Measurements from ENCODE around the gene TRABD2A. TPM values are rescaled to one million over a fixed set of nuclear protein-coding genes. Genes with fewer than 3 reads are reported as not detected.

The TRABD2A gene
- total and polyA plus RNA-seq, 9 of the 15 experiments (the other 6 are each of a cell fraction or from before 2014, with no cell fraction given), result 0.07 to 0.45 (median 0.25) TPM

DNA sequence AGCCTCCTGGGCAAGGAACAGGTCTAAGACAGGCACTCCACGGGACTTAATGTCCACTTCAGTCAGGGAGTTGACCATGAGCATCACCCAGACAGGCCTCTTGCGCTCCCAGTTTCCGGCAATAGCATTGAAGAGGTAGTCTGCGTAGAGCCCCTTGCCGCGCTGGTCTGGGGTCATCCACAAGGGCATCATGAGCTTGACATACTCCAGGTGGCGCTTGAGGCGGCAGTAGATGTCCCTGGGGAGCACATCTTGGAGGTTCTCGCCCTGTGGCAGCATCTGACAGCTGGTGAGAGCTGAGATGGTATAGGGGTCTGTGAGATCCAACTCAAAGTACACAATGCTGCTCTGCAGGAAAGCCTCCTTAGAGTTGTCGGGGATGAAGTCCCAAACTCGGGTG lies 10.6 kb downstream of the TRABD2A start:
- Histone ChIP-seq H3K27ac (ENCODE audit: extremely low read depth, low read depth, low read length) (no peak overlapping the region), H3K9me1 (ENCODE audit: control insufficient read depth, insufficient read depth, low read length) (peaks cover 4% of the 10 kb centered on the region), H3K36me3 (ENCODE audit: control insufficient read depth, insufficient read depth, low read length) (no peaks in the 10 kb centered on the region), H3K4me2 (ENCODE audit: insufficient read depth, low read length) (no peak overlapping the region), H3K4me3 (no peak overlapping the region), H3K27me3 (ENCODE audit: control insufficient read depth in 2 of 2, insufficient read depth in 2 of 2, low read length in 2 of 2) (peaks cover 19 to 35% of the 10 kb centered on the region in 2 experiments), H3K4me1 (replicated peaks in 1 of 2; ENCODE audit: control insufficient read depth in 2 of 2, insufficient read depth in 2 of 2, low read length in 2 of 2) (no peaks in the 10 kb centered on the region), H3K79me2 (ENCODE audit: control insufficient read depth, insufficient read depth, low read length) (no peaks in the 10 kb centered on the region), H2AFZ (ENCODE audit: low read depth, low read length) (no peak overlapping the region), H3K9me3 (replicated peaks; ENCODE audit: control insufficient read depth, insufficient read depth, low read depth, low read length) (no peaks in the 10 kb centered on the region), H4K20me1 (replicated peaks; ENCODE audit: control insufficient read depth, insufficient read depth, low read length) (no peaks in the 10 kb centered on the region; the same call in 1 of the 2 replicates), H3K9ac (ENCODE audit: insufficient read depth in 1 of 2, low read depth in 2 of 2, low read length in 2 of 2) (no peak overlapping the region)
- ChIA-PET POLR2A (interaction anchor here (1.1 kb wide), 1 partner anchor 9 kb away, joined by 5 read pairs; no protein-coding TSS in a partner anchor), CTCF (ENCODE audit: low intra/inter-chr PET ratio) (interaction anchor here (2.9 kb wide), 1 partner anchor 56 kb away, joined by 20 read pairs; no protein-coding TSS in a partner anchor)
- BruUV-seq (replicated peaks), result no TSS peak
- in situ Hi-C loops (cut with MboI) (no loop called here), intact Hi-C loops (cut with micrococcal nuclease) (loop anchor here (1.0 kb wide), 1 partner anchor 55 kb away; no protein-coding TSS in a partner anchor)
- TF ChIP-seq RAD21 (CRISPR knock-in tag; conservative IDR thresholded peaks at IDR 0.05 in 1 of 2, IDR thresholded peaks at IDR 0.05 in 1 of 2), result peak; percentile 63 to 68
- no peak for TF ChIP-seq XRCC4 (IDR thresholded peaks at IDR 0.05; ENCODE audit: extremely low read depth, insufficient read depth, insufficient read length)
- TF ChIP-seq, protein P1, sequence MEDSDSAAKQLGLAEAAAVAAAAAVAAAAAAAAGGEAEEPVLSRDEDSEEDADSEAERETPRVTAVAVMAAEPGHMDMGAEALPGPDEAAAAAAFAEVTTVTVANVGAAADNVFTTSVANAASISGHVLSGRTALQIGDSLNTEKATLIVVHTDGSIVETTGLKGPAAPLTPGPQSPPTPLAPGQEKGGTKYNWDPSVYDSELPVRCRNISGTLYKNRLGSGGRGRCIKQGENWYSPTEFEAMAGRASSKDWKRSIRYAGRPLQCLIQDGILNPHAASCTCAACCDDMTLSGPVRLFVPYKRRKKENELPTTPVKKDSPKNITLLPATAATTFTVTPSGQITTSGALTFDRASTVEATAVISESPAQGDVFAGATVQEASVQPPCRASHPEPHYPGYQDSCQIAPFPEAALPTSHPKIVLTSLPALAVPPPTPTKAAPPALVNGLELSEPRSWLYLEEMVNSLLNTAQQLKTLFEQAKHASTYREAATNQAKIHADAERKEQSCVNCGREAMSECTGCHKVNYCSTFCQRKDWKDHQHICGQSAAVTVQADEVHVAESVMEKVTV (CRISPR knock-in tag; IDR thresholded peaks at IDR 0.05), result 0 out of 2 replicates have a peak, but pooled peaks have one; percentile 18
- TF ChIP-seq ESRRA (IDR thresholded peaks at IDR 0.05; ENCODE audit: borderline replicate concordance, low read depth), result peak; percentile 91
- TF ChIP-seq, protein P2, sequence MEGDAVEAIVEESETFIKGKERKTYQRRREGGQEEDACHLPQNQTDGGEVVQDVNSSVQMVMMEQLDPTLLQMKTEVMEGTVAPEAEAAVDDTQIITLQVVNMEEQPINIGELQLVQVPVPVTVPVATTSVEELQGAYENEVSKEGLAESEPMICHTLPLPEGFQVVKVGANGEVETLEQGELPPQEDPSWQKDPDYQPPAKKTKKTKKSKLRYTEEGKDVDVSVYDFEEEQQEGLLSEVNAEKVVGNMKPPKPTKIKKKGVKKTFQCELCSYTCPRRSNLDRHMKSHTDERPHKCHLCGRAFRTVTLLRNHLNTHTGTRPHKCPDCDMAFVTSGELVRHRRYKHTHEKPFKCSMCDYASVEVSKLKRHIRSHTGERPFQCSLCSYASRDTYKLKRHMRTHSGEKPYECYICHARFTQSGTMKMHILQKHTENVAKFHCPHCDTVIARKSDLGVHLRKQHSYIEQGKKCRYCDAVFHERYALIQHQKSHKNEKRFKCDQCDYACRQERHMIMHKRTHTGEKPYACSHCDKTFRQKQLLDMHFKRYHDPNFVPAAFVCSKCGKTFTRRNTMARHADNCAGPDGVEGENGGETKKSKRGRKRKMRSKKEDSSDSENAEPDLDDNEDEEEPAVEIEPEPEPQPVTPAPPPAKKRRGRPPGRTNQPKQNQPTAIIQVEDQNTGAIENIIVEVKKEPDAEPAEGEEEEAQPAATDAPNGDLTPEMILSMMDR (IDR thresholded peaks at IDR 0.05 in 2 of 3, conservative IDR thresholded peaks at IDR 0.05 in 1 of 3; ENCODE audit: insufficient read depth in 2 of 3, low read depth in 1 of 3, low read length in 3 of 3), result peak; percentile 45 to 52 (median 51)
- TF ChIP-seq, protein P3, sequence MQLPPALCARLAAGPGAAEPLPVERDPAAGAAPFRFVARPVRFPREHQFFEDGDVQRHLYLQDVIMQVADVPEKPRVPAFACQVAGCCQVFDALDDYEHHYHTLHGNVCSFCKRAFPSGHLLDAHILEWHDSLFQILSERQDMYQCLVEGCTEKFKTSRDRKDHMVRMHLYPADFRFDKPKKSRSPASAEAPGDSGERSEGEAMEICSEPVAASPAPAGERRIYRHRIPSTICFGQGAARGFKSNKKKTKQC (CRISPR knock-in tag; IDR thresholded peaks at IDR 0.05), result no peak
- TF ChIP-seq, protein P4, sequence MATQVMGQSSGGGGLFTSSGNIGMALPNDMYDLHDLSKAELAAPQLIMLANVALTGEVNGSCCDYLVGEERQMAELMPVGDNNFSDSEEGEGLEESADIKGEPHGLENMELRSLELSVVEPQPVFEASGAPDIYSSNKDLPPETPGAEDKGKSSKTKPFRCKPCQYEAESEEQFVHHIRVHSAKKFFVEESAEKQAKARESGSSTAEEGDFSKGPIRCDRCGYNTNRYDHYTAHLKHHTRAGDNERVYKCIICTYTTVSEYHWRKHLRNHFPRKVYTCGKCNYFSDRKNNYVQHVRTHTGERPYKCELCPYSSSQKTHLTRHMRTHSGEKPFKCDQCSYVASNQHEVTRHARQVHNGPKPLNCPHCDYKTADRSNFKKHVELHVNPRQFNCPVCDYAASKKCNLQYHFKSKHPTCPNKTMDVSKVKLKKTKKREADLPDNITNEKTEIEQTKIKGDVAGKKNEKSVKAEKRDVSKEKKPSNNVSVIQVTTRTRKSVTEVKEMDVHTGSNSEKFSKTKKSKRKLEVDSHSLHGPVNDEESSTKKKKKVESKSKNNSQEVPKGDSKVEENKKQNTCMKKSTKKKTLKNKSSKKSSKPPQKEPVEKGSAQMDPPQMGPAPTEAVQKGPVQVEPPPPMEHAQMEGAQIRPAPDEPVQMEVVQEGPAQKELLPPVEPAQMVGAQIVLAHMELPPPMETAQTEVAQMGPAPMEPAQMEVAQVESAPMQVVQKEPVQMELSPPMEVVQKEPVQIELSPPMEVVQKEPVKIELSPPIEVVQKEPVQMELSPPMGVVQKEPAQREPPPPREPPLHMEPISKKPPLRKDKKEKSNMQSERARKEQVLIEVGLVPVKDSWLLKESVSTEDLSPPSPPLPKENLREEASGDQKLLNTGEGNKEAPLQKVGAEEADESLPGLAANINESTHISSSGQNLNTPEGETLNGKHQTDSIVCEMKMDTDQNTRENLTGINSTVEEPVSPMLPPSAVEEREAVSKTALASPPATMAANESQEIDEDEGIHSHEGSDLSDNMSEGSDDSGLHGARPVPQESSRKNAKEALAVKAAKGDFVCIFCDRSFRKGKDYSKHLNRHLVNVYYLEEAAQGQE (IDR thresholded peaks at IDR 0.05; ENCODE audit: borderline replicate concordance), result peak; percentile 66
- TF ChIP-seq, protein P4 (CRISPR knock-in tag; IDR thresholded peaks at IDR 0.05; ENCODE audit: low read depth), result no peak
- WGBS (ENCODE audit: insufficient coverage, low coverage, missing lambda C conversion rate), result 3% methylated on average over 11 of the region's 11 CpGs
- ATAC-seq (peak; percentile 83), FAIRE-seq (no peak), DNase-seq (ENCODE audit: extremely low read depth in 1 of 4, low spot score in 3 of 4) (peak in 2 of 4 experiments; percentile 20 to 35)
